Body of pancreas (tissue), 4 donors: Measurements from ENCODE around the gene SPATA4. TPM values are rescaled to one million over a fixed set of nuclear protein-coding genes. Genes with fewer than 3 reads are reported as not detected.

Experiments
- ATAC-seq: fragments of 150-250 bp; one replicate; pipeline ENCODE4 v1.9.1; 2016
- DNase-seq, 4 donors: peaks; one replicate each; pipeline ENCODE4 v3.0.0-alpha.2; 2019
- H3K27ac ChIP-seq, 4 donors: fragments of 200-600 bp; sonication (generic); 1 replicate in 3 of 4; 2 replicates in 1 of 4; pipeline versions ENCODE4 v1.5.1 to v1.6.1; 2016 to 2019; ENCODE audit warnings: mild to moderate bottlenecking in 1 of 4, mixed read lengths in 1 of 4, moderate library complexity in 1 of 4
- H3K27me3 ChIP-seq, 2 donors: fragments of 200-600 bp; sonication (generic); one replicate each; pipeline ENCODE4 v1.6.0; 2016; ENCODE audit warnings: mild to moderate bottlenecking in 1 of 2
- H3K36me3 ChIP-seq, 2 donors: fragments of 200-600 bp; sonication (generic); replicated peaks in 1 of 2; 2 replicates each; pipeline ENCODE4 v1.5.1; 2016; ENCODE audit warnings: low read depth in 2 of 2; ENCODE audit not compliant: insufficient read depth in 1 of 2
- H3K4me1 ChIP-seq: fragments of 200-600 bp; sonication (generic); one replicate; pipeline ENCODE4 v1.6.0; 2016
- H3K4me3 ChIP-seq, 2 donors: fragments of 200-600 bp; sonication (generic); 1 replicate in 1 of 2; 2 replicates in 1 of 2; pipeline ENCODE4 v1.5.1; 2016 to 2019
- H3K9me3 ChIP-seq, 3 donors: fragments of 200-600 bp; sonication (generic); 1 replicate in 2 of 3; 2 replicates in 1 of 3; pipeline ENCODE4 v1.5.1; 2016
- CTCF ChIP-seq, 7 experiments: fragments of 450-650 bp in 4 of 7; fragments of 200-600 bp in 3 of 7; sonication (generic) in 3 of 7; IDR thresholded peaks; one replicate each; pipeline ENCODE4 v1.5.1; 2016 to 2019; ENCODE audit warnings: antibody characterized with exemption in 7 of 7
- POLR2A ChIP-seq, 3 donors: fragments of 450-650 bp; IDR thresholded peaks; one replicate each; pipeline ENCODE4 v1.6.1; 2016; ENCODE audit warnings: antibody characterized with exemption in 3 of 3, mild to moderate bottlenecking in 2 of 3
- WGBS, 2 donors: methylation state at CpG; one replicate each; pipeline ENCODE4 v1.1.5; 2017; 5-methylcytosine and 5-hydroxymethylcytosine counted together
- intact Hi-C: fragments of 100-400 bp; cut with DNase I; formaldehyde crosslinking; loops from one replicate; pipeline ENCODE4 v1.15.1; 2023
- total RNA-seq, 2 donors: library from RNA; depleted of rRNA; stranded (reverse); fragments of >200 nt; gene quantifications; one replicate each; pipeline ENCODE4 v1.1.0, GENCODE V29; 2016

Gene SPATA4
- total RNA-seq, 2 donors from 2014 or later: not detected

- intact Hi-C loops: no loop called here
- no peak for TF ChIP-seq POLR2A (IDR thresholded peaks at IDR 0.05)
- TF ChIP-seq CTCF (IDR thresholded peaks at IDR 0.05): no peak
- no peaks in the 10 kb centered on the region for H3K9me3 ChIP-seq
- H3K36me3 ChIP-seq: no peaks in the 10 kb centered on the region
- H3K4me3 ChIP-seq: no peak overlapping the region
- no peaks in the 10 kb centered on the region for H3K4me1 ChIP-seq
- no peak for ATAC-seq
- H3K27me3 ChIP-seq: no peaks in the 10 kb centered on the region
- DNase-seq: no peak
- no peak overlapping the region for H3K27ac ChIP-seq
These were observed 6.7 kb downstream of the SPATA4 start for GRCh38 chr4:176188654-176189053.

- no peak for TF ChIP-seq POLR2A (IDR thresholded peaks at IDR 0.05)
- TF ChIP-seq CTCF (IDR thresholded peaks at IDR 0.05): no peak
- WGBS, 2 donors: 70 to 73% methylated on average over 2 of the region's 2 CpGs
- Histone ChIP-seq H3K36me3 (no peaks in the 10 kb centered on the region), H3K27me3 (no peaks in the 10 kb centered on the region), H3K4me1 (no peaks in the 10 kb centered on the region), H3K27ac (no peak overlapping the region), H3K4me3 (no peak overlapping the region), H3K9me3 (no peaks in the 10 kb centered on the region)
- intact Hi-C loops: no loop called here
- no peak for ATAC-seq
- DNase-seq: no peak
These were observed 7.8 kb downstream of the SPATA4 start for GRCh38 chr4:176187624-176188023.

GRCh38 chr4:176186671-176187395 lies 8.6 kb downstream of the SPATA4 start:
- no peak for TF ChIP-seq POLR2A (IDR thresholded peaks at IDR 0.05)
- no peak for TF ChIP-seq CTCF (IDR thresholded peaks at IDR 0.05)
- Histone ChIP-seq H3K27me3 (no peaks in the 10 kb centered on the region), H3K4me1 (no peaks in the 10 kb centered on the region), H3K9me3 (no peaks in the 10 kb centered on the region), H3K27ac (no peak overlapping the region), H3K4me3 (no peak overlapping the region), H3K36me3 (no peaks in the 10 kb centered on the region)
- WGBS, 2 donors: 57 to 58% methylated on average over 6 of the region's 6 CpGs
- no peak for ATAC-seq
- DNase-seq: no peak
- intact Hi-C loops: no loop called here

- no peaks in the 10 kb centered on the region for H3K4me1 ChIP-seq
- intact Hi-C loops: no loop called here
- no peaks in the 10 kb centered on the region for H3K9me3 ChIP-seq
- 47 to 58% methylated on average over 2 of the region's 2 CpGs for WGBS, 2 donors
- H3K36me3 ChIP-seq: no peaks in the 10 kb centered on the region
- ATAC-seq (no peak), DNase-seq (no peak)
- H3K27me3 ChIP-seq: no peaks in the 10 kb centered on the region
- TF ChIP-seq POLR2A (IDR thresholded peaks at IDR 0.05) (no peak), CTCF (IDR thresholded peaks at IDR 0.05) (no peak)
- no peak overlapping the region for H3K4me3 ChIP-seq
- no peak overlapping the region for H3K27ac ChIP-seq
These were observed 9.3 kb downstream of the SPATA4 start for GRCh38 chr4:176186067-176186466.

GRCh38 chr4:176185051-176185450 lies 10.3 kb downstream of the SPATA4 start:
- intact Hi-C loops: no loop called here
- WGBS, 2 donors: 35 to 43% methylated on average over 1 of the region's 1 CpG

More at GRCh38 chr4:176185051-176185450, 10.3 kb downstream of the SPATA4 start:
- TF ChIP-seq CTCF (IDR thresholded peaks at IDR 0.05) (no peak), POLR2A (IDR thresholded peaks at IDR 0.05) (no peak)
- no peak for ATAC-seq
- no peak overlapping the region for H3K4me3 ChIP-seq
- H3K27ac ChIP-seq: no peak overlapping the region
- no peaks in the 10 kb centered on the region for H3K9me3 ChIP-seq
- H3K36me3 ChIP-seq: no peaks in the 10 kb centered on the region
- DNase-seq: no peak
- H3K27me3 ChIP-seq: no peaks in the 10 kb centered on the region
- H3K4me1 ChIP-seq: no peaks in the 10 kb centered on the region
